Neural progenitor cell (in vitro differentiated cells): ENCODE measurements around the gene WNK1.

ENCODE experiments used
- CTCF ChIP-seq: fragments of 200-600 bp; sonication (generic); IDR thresholded peaks from 2 replicates; pipeline ENCODE4 v1.5.1; 2017; ENCODE audit warnings: antibody characterized with exemption, mild to moderate bottlenecking
- EZH2phosphoT487 ChIP-seq: fragments of 200-600 bp; sonication (generic); IDR thresholded peaks from 2 replicates; pipeline ENCODE4 v1.6.1; 2017; ENCODE audit warnings: antibody characterized with exemption

GRCh38 chr12:958588-959123, 206.3 kb downstream of the WNK1 start:
- no peak for TF ChIP-seq CTCF
- no peak for TF ChIP-seq EZH2phosphoT487
